ENCODE data around the gene KCTD21.

Gene KCTD21

DNA sequence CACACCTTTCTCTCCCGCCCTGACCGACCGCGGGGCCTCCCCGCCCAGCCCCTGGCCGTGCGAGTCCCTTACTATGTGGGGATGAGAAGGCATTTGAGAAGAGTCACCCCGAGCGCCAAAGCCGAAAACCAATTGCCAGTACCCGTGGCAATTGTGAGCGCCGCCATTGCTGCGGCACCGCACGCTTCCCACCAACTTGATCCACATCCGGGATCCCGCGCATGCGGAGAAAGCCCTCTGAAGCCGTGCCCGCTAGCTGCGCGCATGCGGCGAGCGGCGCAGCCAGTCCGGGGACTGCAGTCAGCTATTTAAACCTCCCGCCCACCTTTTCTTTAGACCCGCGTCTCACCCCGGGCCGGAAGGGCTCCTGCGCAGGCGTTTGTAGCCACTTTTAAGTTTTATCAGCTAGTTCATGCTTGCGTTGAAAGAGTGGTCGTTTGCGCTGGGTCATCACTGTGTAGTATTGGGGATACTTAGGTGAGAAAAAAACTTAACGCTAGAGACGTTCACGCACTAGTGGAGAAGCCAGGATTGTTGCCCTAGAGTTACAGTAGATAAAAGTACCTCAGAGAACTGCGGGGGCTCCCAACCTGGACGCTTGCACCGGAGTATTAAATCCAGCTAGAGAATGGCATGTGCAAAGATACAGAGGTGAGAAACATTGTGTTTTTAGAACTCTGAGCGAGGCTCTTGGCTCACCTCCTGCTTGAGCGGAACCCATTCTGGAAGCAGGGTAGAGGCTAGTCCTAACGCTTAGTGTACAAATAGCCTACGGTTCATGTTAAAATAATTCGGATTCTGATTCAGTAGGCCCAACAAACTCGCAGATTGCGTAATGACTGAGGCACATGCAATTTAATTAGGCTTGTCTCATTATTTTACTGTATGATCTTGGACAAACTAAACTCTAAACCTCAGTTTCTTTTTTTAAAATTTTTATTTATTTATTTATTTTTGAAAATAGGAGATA lies 48.7 kb downstream of the KCTD21 start, which contains the start of gene ALG8:
ALG8 (minus strand) TSS at position 205 of the 970 bp plus-strand sequence; CDS start at position 167, 38 bp downstream.
- peak; percentile 88 for DNase-seq (ENCODE audit: low read depth)

DNA sequence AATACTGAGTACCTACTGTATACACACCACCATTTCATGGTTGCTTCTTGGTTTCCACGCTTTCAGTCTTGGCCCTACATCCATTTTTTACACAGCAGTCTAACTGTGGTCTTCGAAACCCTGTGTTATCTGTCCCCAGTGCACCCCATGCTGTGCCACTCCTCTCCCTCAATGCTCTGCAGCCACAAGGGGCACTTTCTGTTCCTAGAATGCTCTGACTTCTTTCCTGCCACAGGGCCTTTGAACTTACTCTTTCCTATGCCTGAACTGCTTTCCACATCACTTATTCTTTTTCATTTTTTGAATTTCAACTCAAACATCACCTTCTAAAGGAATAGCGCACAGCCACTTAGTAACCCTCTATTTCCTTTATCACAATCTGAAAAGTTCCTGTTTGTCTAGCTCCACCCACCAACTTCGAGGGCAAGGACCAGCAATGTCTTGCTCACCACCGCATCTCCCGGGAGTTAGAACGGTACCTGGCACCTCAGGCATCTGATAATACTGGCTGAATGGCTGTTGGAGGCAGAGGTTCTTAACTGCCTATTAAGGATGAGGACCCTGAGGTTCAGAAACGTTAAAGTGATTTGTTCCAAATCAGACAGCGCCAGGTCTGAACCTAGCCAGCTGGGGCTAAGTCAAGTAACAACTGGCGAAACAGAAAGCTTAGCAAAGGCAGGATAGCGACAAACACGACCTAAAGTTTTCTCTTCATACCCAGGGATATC lies 49.6 kb downstream of the KCTD21 start:
- no peak for DNase-seq (ENCODE audit: low read depth)

DNA sequence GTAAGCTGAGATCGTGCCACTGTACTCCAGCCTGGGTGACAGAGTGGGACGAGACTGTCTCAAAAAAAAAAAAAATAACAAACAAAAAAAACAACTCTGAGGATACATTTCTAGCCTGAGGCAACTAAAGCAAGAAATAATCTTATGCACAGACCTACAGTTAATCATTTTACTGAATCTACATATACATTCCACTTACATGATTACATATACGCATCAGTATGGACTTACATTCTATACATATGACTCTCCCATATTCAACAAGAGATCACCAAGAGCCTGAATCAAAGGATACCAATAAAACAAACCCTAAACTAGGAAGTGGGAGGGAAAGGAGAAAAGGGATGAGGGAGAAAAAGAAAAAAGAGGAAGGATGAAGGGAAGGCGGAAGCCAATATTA lies 50.1 kb downstream of the KCTD21 start:
- no peak for DNase-seq (ENCODE audit: low read depth)

DNA sequence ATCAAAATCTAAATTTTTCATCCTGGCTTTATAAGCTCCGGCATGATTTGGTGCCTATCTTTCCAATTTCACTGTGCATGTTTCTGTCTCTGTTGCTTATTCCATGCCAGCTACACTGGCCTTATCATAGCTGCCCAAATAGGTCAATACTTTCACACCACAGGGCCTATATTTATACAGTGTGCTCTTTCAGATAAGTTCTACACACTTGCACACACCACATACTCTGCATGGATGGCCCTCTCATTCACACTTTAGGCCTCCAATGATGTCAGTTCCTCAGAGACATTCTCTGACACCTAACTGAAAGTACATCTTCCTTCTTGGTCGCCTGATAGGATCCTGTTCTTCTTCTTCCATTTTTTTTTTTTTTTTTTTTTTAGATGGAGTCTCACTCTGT lies 56.0 kb downstream of the KCTD21 start:
- DNase-seq (ENCODE audit: low read depth), result no peak

DNA sequence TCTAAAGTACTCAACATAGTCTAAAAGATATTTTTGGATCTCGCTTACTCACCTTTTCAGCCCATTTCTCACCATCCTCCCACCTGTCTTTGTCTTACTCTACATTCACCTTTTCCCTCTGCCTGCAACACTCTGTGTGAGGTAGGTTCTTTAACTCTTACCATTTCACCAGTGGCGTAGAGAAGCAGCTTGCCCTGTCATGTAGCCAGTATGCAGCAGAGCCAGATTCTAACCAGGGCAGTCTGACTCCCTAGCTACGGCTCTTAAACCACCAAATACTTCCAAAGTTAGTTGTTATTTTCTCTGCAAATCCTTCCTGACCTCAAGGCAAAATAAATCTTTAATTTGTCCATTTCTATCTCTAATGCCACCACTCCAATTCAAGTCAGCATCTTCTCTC lies 56.5 kb downstream of the KCTD21 start:
- DNase-seq (ENCODE audit: low read depth), result no peak

DNA sequence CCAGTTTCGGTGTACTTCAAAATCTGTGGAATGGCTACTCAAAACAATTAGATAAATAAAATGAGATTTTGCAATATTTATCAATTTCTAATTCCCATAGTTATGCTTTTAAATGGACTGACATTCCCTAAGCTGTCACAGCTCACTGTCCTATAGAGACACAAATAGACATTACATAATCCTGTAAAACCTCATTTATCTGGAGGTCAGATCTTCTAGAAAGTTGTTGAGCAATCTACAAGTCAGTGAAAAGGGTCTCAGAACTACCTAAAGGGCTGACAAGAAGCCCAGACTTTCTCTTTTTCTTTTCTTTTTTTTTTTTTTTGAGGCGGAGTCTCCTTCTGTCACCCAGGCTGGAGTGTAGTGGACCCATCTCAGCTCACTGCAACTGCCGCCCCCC lies 61.0 kb downstream of the KCTD21 start:
- DNase-seq (ENCODE audit: low read depth), result no peak
